Endothelial cell of umbilical vein (primary cell): Measurements from ENCODE around the gene C19orf73. TPM values are rescaled to one million over a fixed set of nuclear protein-coding genes. Genes with fewer than 3 reads are reported as not detected.

Experiments
- BruUV-seq: library from RNA; stranded (reverse); fragments of 400-500 nt; replicated peaks from 2 replicates; lab custom pipeline; 2021; lab: Mats Ljungman, UMichigan
- CTCF ChIA-PET: fragments of 300-600, 350-600 bp; sonication (Branson Sonifier 250); formaldehyde crosslinking; loops from one replicate; lab custom pipeline; 2021; ENCODE audit warnings: antibody characterized with exemption, inconsistent platforms; lab: Charles Lee
- POLR2A ChIA-PET: fragments of 300-600, 350-600 bp; sonication (Branson Sonifier 250); formaldehyde crosslinking; loops from one replicate; lab custom pipeline; 2021; ENCODE audit warnings: antibody characterized with exemption, inconsistent platforms; lab: Charles Lee
- DNase-seq: peaks from one replicate; pipeline ENCODE4 v3.0.0-alpha.2; 2011; ENCODE audit warnings: low read depth, low spot score
- FAIRE-seq: peaks from 2 replicates; lab custom pipeline; 2011; peaks lifted over from hg19 to GRCh38; lab: Jason Lieb, UNC
- H2AFZ ChIP-seq: 2 replicates; pipeline ENCODE4 v1.6.0; 2012; ENCODE audit warnings: low read depth, low read length, control low read depth, inconsistent platforms
- H3K27ac ChIP-seq: 2 replicates; pipeline ENCODE4 v1.5.1; 2011; ENCODE audit warnings: low read depth, mild to moderate bottlenecking, control low read depth, low read length, moderate library complexity; ENCODE audit not compliant: insufficient read depth
- H3K27me3 ChIP-seq, 2 experiments: 2 replicates each; pipeline versions ENCODE4 v1.6.0 to v1.6.1; 2011; ENCODE audit warnings: low read length in 2 of 2, mixed read lengths in 1 of 2; ENCODE audit not compliant: control insufficient read depth in 2 of 2, insufficient read depth in 2 of 2
- H3K36me3 ChIP-seq, 2 experiments: 2 replicates in 1 of 2; 3 replicates in 1 of 2; pipeline ENCODE4 v1.5.1; 2011; ENCODE audit warnings: low read length in 2 of 2, mild to moderate bottlenecking in 1 of 2, moderate library complexity in 1 of 2; ENCODE audit not compliant: control insufficient read depth in 2 of 2, insufficient read depth in 2 of 2; ENCODE audit errors: extremely low read depth in 1 of 2
- H3K4me1 ChIP-seq: 3 replicates; pipeline ENCODE4 v1.5.1; 2011; ENCODE audit warnings: mild to moderate bottlenecking, low read length; ENCODE audit not compliant: control insufficient read depth, insufficient read depth; ENCODE audit errors: extremely low read depth
- H3K4me2 ChIP-seq: 2 replicates; pipeline ENCODE4 v1.6.1; 2011; ENCODE audit warnings: low read length, control low read depth, mixed read lengths; ENCODE audit not compliant: insufficient read depth
- H3K4me3 ChIP-seq, 3 experiments: fragments of 200-600 bp in 1 of 3; sonication (generic), shearing (Covaris generic) in 1 of 3; replicated peaks in 1 of 3; 2 replicates each; pipeline ENCODE4 v1.5.1; 2011 to 2016; ENCODE audit warnings: control low read depth in 3 of 3, low read length in 3 of 3, mild to moderate bottlenecking in 2 of 3, inconsistent platforms in 1 of 3, low read depth in 1 of 3, moderate library complexity in 1 of 3; ENCODE audit not compliant: insufficient read depth in 1 of 3
- H3K79me2 ChIP-seq: 2 replicates; pipeline ENCODE4 v1.6.0; 2012; ENCODE audit warnings: low read length, inconsistent platforms; ENCODE audit not compliant: control insufficient read depth, insufficient read depth
- H3K9ac ChIP-seq: replicated peaks from 2 replicates; pipeline ENCODE3; 2011; ENCODE audit warnings: low read length, control low read depth; ENCODE audit not compliant: insufficient read depth; ENCODE audit errors: extremely low read depth
- H3K9me1 ChIP-seq: replicated peaks from 3 replicates; pipeline ENCODE4 v1.6.0; 2011; ENCODE audit warnings: mild to moderate bottlenecking, low read length; ENCODE audit not compliant: control insufficient read depth, insufficient read depth; ENCODE audit errors: extremely low read depth
- H3K9me3 ChIP-seq: replicated peaks from 2 replicates; pipeline ENCODE4 v1.5.1; 2012; ENCODE audit warnings: low read length, inconsistent platforms; ENCODE audit not compliant: control insufficient read depth, insufficient read depth
- H4K20me1 ChIP-seq: replicated peaks from 2 replicates; pipeline ENCODE3; 2011; ENCODE audit warnings: mild to moderate bottlenecking, low read length; ENCODE audit not compliant: control insufficient read depth, insufficient read depth; ENCODE audit errors: extremely low read depth
- EZH2 ChIP-seq: IDR thresholded peaks from 2 replicates; pipeline ENCODE4 v1.6.1; 2012; ENCODE audit warnings: borderline replicate concordance, low read depth, mild to moderate bottlenecking, moderate library complexity, low read length, inconsistent platforms; ENCODE audit not compliant: severe bottlenecking
- FOS ChIP-seq: IDR thresholded peaks from 2 replicates; pipeline ENCODE4 v1.6.1; 2011; ENCODE audit warnings: mild to moderate bottlenecking, low read length, moderate library complexity, borderline replicate concordance; ENCODE audit not compliant: insufficient read depth
- GATA2 ChIP-seq: IDR thresholded peaks from 2 replicates; pipeline ENCODE4 v1.7.0; 2011; ENCODE audit warnings: low read depth, mild to moderate bottlenecking, moderate library complexity, mixed read lengths, low read length; ENCODE audit not compliant: insufficient read length, insufficient read depth
- JUN ChIP-seq: IDR thresholded peaks from 2 replicates; pipeline ENCODE4 v1.6.1; 2011; ENCODE audit warnings: borderline replicate concordance, low read depth; ENCODE audit not compliant: insufficient read length, insufficient read depth
- MYC ChIP-seq: IDR thresholded peaks from one replicate; pipeline ENCODE4 v1.6.1; 2011; ENCODE audit warnings: mild to moderate bottlenecking, low read depth, low read length
- POLR2A ChIP-seq: IDR thresholded peaks from 2 replicates; pipeline ENCODE4 v1.6.1; 2012; ENCODE audit warnings: low read depth, mild to moderate bottlenecking, control low read depth, low read length
- POLR2AphosphoS5 ChIP-seq: IDR thresholded peaks from 2 replicates; pipeline ENCODE4 v1.6.1; 2012; ENCODE audit warnings: low read depth, mild to moderate bottlenecking, control low read depth, low read length, moderate library complexity; ENCODE audit not compliant: insufficient read depth
- dilution Hi-C: fragments of 300-500 bp; cut with MboI; formaldehyde crosslinking; loops from one replicate; pipeline ENCODE4 v1.15.0; 2019; ENCODE audit warnings: low sequenced_read_pairs; ENCODE audit not compliant: extremely low pct_ligation_motif_present
- intact Hi-C: fragments of 100-400 bp; cut with micrococcal nuclease; formaldehyde crosslinking; loops from one replicate; pipeline ENCODE4 v1.10.0; 2022
- polyA plus RNA-seq, 4 experiments: library from polyadenylated mRNA; depleted of rRNA in 3 of 4; stranded (reverse) in 3 of 4; unstranded in 1 of 4; fragments of >200 nt; gene quantifications; 2 replicates each; pipeline versions ENCODE4 v1.2.1 to v1.2.3, GENCODE V29; 2011 to 2012; ENCODE audit warnings: missing spikeins in 1 of 4
- total RNA-seq: library from RNA; stranded (reverse); gene quantifications from 2 replicates; pipeline ENCODE4 v1.2.3, GENCODE V29; 2021
- TF ChIP-seq, protein P1 (sequence below): IDR thresholded peaks from 2 replicates; pipeline ENCODE4 v1.6.1; 2011; ENCODE audit not compliant: insufficient read depth, insufficient read length
- TF ChIP-seq, protein P2 (sequence below), 2 donors: IDR thresholded peaks; 1 replicate in 1 of 2; 2 replicates in 1 of 2; pipeline ENCODE4 v1.5.1; 2011; ENCODE audit warnings: low read length in 2 of 2, mild to moderate bottlenecking in 2 of 2, moderate library complexity in 2 of 2, control low read depth in 1 of 2, inconsistent platforms in 1 of 2, low read depth in 1 of 2; ENCODE audit not compliant: insufficient read depth in 1 of 2; ENCODE audit errors: extremely low read depth in 1 of 2

C19orf73 gene
- total and polyA plus RNA-seq, 2 donors (not counting 3 experiments of a cell fraction or from before 2014, with no cell fraction given) = 1.8 TPM; not detected in 1

DNA sequence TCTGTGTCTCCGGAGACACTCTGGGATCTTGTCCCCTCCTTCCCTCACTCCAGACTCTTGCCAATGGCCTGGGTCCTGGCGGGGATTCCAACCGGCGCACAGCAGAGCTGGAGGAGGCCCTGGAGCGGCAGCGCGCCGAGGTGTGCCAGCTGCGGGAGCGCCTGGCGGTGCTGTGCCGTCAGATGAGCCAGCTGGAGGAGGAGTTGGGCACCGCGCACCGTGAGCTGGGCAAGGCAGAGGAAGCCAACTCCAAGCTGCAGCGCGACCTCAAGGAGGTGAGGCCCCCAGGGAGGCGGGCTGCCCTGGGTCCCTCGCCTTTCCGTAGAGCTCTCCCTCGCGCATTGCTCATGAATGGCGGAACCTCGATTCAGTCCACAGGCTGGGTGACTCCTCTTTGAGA, 11.4 kb upstream of the C19orf73 start:
- H2AFZ ChIP-seq = no peak overlapping the region
- H3K9ac ChIP-seq = no peak overlapping the region
- no peaks in the 10 kb centered on the region for H3K36me3 ChIP-seq
- H3K27me3 ChIP-seq = peaks cover 0 to 9% of the 10 kb centered on the region in 2 experiments
- DNase-seq (no peak), FAIRE-seq (no peak)
- TF ChIP-seq, protein P1, sequence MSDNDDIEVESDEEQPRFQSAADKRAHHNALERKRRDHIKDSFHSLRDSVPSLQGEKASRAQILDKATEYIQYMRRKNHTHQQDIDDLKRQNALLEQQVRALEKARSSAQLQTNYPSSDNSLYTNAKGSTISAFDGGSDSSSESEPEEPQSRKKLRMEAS = no peak
- no peak for TF ChIP-seq GATA2
- TF ChIP-seq, protein P2, sequence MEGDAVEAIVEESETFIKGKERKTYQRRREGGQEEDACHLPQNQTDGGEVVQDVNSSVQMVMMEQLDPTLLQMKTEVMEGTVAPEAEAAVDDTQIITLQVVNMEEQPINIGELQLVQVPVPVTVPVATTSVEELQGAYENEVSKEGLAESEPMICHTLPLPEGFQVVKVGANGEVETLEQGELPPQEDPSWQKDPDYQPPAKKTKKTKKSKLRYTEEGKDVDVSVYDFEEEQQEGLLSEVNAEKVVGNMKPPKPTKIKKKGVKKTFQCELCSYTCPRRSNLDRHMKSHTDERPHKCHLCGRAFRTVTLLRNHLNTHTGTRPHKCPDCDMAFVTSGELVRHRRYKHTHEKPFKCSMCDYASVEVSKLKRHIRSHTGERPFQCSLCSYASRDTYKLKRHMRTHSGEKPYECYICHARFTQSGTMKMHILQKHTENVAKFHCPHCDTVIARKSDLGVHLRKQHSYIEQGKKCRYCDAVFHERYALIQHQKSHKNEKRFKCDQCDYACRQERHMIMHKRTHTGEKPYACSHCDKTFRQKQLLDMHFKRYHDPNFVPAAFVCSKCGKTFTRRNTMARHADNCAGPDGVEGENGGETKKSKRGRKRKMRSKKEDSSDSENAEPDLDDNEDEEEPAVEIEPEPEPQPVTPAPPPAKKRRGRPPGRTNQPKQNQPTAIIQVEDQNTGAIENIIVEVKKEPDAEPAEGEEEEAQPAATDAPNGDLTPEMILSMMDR (IDR thresholded peaks at IDR 0.05; ENCODE audit: extremely low read depth in 1 of 2, insufficient read depth in 1 of 2, low read depth in 1 of 2, low read length in 2 of 2) = no peak
- TF ChIP-seq FOS = no peak
- no peak for TF ChIP-seq EZH2
- TF ChIP-seq JUN = no peak
- no peak for TF ChIP-seq MYC
- TF ChIP-seq POLR2AphosphoS5 = no peak
- no peak for TF ChIP-seq POLR2A
- dilution Hi-C loops = no loop called here
- H3K4me1 ChIP-seq = no peaks in the 10 kb centered on the region
- H3K4me3 ChIP-seq = no peak overlapping the region
- no peak overlapping the region for H3K4me2 ChIP-seq
- no peaks in the 10 kb centered on the region for H3K79me2 ChIP-seq
- intact Hi-C loops = no loop called here
- H3K27ac ChIP-seq = no peak overlapping the region
- ChIA-PET POLR2A (interaction anchor here (0.6 kb wide), 1 partner anchor 68 kb away, joined by 3 read pairs; no protein-coding TSS in a partner anchor), CTCF (interaction anchor here (0.9 to 2.0 kb wide), 5 partner anchors 12 to 78 kb away, joined by 3 to 7 read pairs (median 6); no protein-coding TSS in a partner anchor)
- no peaks in the 10 kb centered on the region for H3K9me3 ChIP-seq
- H4K20me1 ChIP-seq = no peaks in the 10 kb centered on the region
- H3K9me1 ChIP-seq = no peaks in the 10 kb centered on the region
- no TSS peak for BruUV-seq
